Peyer's patch (tissue), 4 donors: ENCODE results near the gene C3orf52.

ENCODE experiments used
- POLR2A ChIP-seq, 2 donors: fragments of 450-650 bp; IDR thresholded peaks; one replicate each; pipeline ENCODE4 v1.5.1; 2017; ENCODE audit warnings: antibody characterized with exemption in 2 of 2, mild to moderate bottlenecking in 2 of 2, moderate library complexity in 2 of 2
- TF ChIP-seq, protein P1 (sequence below), 6 experiments: fragments of 450-650 bp in 4 of 6; fragments of 200-600 bp in 2 of 6; sonication (generic) in 1 of 6; IDR thresholded peaks; one replicate each; pipeline ENCODE4 v1.5.1; 2017 to 2019; ENCODE audit warnings: antibody characterized with exemption in 6 of 6, mild to moderate bottlenecking in 3 of 6, moderate library complexity in 1 of 6

DNA sequence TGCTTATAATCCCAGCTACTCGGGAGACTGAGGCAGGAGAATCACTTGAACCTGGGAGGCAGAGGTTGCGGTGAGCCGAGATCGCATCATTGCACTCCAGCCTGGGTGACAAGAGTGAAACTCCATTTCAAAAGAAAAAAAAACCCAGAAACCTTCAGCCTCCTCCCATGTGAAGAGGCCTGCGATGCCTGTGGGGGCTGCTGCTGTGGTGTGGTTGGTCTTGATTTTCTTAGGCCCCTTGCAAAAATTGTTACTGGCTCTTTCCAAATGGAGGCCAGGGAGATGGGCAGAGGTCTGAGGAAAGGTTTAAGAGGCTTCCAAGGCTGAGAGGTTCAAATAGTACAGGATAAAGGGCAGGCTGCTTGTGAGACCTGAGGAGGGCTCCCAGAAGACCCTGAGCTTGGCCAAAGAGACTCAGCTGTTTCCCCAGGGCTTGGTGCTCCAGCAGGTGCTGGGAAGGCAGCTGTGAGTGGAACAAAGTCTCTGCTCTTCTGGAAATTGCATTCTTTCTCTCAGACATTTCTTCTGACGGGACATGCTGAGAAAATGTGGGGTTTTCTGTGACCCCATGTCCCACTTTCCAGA lies 28.5 kb downstream of the C3orf52 start:
- TF ChIP-seq, protein P1, sequence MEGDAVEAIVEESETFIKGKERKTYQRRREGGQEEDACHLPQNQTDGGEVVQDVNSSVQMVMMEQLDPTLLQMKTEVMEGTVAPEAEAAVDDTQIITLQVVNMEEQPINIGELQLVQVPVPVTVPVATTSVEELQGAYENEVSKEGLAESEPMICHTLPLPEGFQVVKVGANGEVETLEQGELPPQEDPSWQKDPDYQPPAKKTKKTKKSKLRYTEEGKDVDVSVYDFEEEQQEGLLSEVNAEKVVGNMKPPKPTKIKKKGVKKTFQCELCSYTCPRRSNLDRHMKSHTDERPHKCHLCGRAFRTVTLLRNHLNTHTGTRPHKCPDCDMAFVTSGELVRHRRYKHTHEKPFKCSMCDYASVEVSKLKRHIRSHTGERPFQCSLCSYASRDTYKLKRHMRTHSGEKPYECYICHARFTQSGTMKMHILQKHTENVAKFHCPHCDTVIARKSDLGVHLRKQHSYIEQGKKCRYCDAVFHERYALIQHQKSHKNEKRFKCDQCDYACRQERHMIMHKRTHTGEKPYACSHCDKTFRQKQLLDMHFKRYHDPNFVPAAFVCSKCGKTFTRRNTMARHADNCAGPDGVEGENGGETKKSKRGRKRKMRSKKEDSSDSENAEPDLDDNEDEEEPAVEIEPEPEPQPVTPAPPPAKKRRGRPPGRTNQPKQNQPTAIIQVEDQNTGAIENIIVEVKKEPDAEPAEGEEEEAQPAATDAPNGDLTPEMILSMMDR (IDR thresholded peaks at IDR 0.05) = no peak
- no peak for TF ChIP-seq POLR2A (IDR thresholded peaks at IDR 0.05)
